Measurements from ENCODE around the gene PSMF1.
A peak's percentile ranks its signal among the peaks of the same experiment; 100 is the strongest.

PSMF1 gene

GRCh38 chr20:1165521-1165920 lies 47.1 kb downstream of the PSMF1 start:
- Mint-ChIP-seq H3K27me3 (ENCODE audit: low read depth) (no peaks in the 10 kb centered on the region), H3K36me3 (ENCODE audit: low read depth) (peaks cover 66% of the 10 kb centered on the region), H3K4me3 (no peak overlapping the region)

GRCh38 chr20:1165941-1166340 lies 47.5 kb downstream of the PSMF1 start:
- Mint-ChIP-seq H3K36me3 (ENCODE audit: low read depth) (peaks cover 63% of the 10 kb centered on the region), H3K4me3 (no peak overlapping the region), H3K27me3 (ENCODE audit: low read depth) (no peaks in the 10 kb centered on the region), H3K9me3 (no peaks in the 10 kb centered on the region), H3K4me1 (ENCODE audit: low read depth) (no peaks in the 10 kb centered on the region), H3K27ac (no peak overlapping the region)

More at GRCh38 chr20:1165521-1165920, 47.1 kb downstream of the PSMF1 start:
- Mint-ChIP-seq H3K27ac (no peak overlapping the region), H3K4me1 (ENCODE audit: low read depth) (no peaks in the 10 kb centered on the region), H3K9me3 (no peaks in the 10 kb centered on the region)

DNA sequence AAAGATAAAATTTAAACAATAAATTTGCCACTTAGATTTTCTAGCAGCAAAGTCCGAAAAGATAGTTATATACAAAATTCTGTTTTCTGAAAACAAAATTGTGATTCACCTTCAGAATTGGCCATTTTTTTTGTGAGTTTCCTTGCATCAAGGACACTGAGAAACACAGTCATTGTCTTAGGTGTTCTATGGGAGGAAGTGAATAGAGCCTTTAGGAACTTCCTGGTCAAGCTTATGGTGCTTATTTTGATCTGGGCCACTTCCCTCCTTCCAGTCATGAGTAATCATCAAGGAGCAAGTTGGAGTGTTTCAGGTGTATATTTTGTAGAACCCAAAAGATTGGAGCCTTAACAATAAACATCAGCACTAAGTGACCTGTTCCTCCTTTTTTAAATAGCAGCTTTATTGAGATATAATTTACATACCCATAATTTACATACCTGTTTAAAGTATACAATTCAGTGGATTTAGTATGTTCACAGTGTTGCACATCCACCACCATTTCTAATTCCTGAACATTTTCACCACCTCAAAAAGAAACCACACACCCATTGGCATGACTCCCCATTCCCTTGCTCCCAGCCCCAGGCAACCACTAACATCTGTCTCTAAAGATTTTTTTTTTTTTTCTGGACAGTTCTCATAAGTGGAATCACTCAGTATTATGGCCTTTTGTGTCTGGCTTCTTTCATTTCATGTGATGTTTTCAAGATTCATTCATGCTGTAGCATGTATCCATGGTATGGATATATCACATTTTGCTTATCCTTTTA lies 48.7 kb downstream of the PSMF1 start:
- H3K27me3 Mint-ChIP-seq (ENCODE audit: low read depth), result no peaks in the 10 kb centered on the region
- H3K4me1 Mint-ChIP-seq (ENCODE audit: low read depth), result no peaks in the 10 kb centered on the region
- peaks cover 66% of the 10 kb centered on the region for H3K36me3 Mint-ChIP-seq (ENCODE audit: low read depth)
- no peaks in the 10 kb centered on the region for H3K9me3 Mint-ChIP-seq
- no peak overlapping the region for H3K27ac Mint-ChIP-seq
- no peak overlapping the region for H3K4me3 Mint-ChIP-seq

DNA sequence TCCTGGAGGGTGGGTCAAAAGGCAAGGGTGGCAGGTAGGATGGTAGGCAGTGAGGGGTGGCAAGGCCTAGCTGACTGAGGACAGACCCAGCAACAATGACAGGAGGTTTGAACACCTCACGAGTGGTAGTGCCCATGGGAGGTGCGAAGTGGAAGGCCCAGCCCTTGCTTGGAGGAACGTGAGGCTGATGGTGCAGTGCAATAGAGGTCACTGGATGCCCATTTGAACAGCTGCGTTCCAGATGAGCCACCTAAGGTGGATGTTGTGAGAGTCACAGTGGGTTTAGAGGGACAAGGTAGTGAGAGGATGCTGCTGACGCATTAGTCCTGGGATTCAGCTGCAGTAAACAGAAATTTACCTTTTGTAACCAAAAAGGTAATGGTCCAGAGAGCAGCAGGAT lies 50.8 kb downstream of the PSMF1 start:
- no peaks in the 10 kb centered on the region for H3K27me3 Mint-ChIP-seq (ENCODE audit: low read depth)
- H3K36me3 Mint-ChIP-seq (ENCODE audit: low read depth), result peaks cover 63% of the 10 kb centered on the region

DNA sequence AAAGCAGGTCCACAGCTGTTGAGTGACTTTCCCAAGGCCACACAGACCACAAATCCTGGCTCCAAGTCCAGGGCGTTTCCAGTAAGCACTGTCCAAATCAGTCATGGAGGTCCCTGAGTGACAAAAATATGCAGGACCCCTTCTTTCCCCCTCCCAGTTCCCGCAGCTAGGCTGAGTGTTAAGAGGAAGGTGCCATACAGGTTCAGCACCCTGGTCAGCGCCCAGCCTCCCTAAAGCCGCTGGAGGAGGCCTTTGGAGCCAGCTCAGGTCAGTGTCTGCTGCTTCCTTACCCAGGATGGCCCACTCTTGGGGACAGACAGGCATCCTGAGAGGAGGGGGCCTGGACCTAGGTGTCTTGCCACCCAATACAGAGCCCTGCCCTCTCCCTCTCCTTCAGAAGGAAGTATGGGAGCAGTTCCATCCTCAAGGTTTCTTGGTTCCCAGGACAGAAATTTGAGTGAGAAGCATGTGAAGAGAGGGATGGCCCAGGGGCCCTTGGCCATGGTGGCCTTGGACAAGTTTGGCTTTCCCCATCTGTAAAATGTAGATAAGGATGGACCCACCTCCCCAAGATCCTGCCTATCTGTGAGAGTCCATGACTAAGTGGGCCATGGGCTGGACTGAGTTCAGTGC lies 53.2 kb downstream of the PSMF1 start:
- no peaks in the 10 kb centered on the region for H3K27me3 Mint-ChIP-seq (ENCODE audit: low read depth)
- no peak overlapping the region for H3K4me3 Mint-ChIP-seq
- H3K36me3 Mint-ChIP-seq (ENCODE audit: low read depth), result peaks cover 48% of the 10 kb centered on the region
- no peak overlapping the region for H3K27ac Mint-ChIP-seq
- no peaks in the 10 kb centered on the region for H3K9me3 Mint-ChIP-seq
- no peaks in the 10 kb centered on the region for H3K4me1 Mint-ChIP-seq (ENCODE audit: low read depth)

More for the DNA sequence above, 50.8 kb downstream of the PSMF1 start:
- Mint-ChIP-seq H3K9me3 (no peaks in the 10 kb centered on the region), H3K4me1 (ENCODE audit: low read depth) (no peaks in the 10 kb centered on the region), H3K27ac (no peak overlapping the region), H3K4me3 (no peak overlapping the region)

- no peaks in the 10 kb centered on the region for H3K27me3 Mint-ChIP-seq (ENCODE audit: low read depth)
- no peaks in the 10 kb centered on the region for H3K4me1 Mint-ChIP-seq (ENCODE audit: low read depth)
- peaks cover 30% of the 10 kb centered on the region for H3K36me3 Mint-ChIP-seq (ENCODE audit: low read depth)
- H3K27ac Mint-ChIP-seq, result no peak overlapping the region
- H3K9me3 Mint-ChIP-seq, result no peaks in the 10 kb centered on the region
- H3K4me3 Mint-ChIP-seq, result no peak overlapping the region
Measured at GRCh38 chr20:1173698-1174097, 55.3 kb downstream of the PSMF1 start.

- Mint-ChIP-seq H3K4me1 (ENCODE audit: low read depth) (no peaks in the 10 kb centered on the region), H3K27ac (no peak overlapping the region), H3K27me3 (ENCODE audit: low read depth) (no peaks in the 10 kb centered on the region), H3K36me3 (ENCODE audit: low read depth) (peaks cover 24% of the 10 kb centered on the region), H3K9me3 (no peaks in the 10 kb centered on the region), H3K4me3 (no peak overlapping the region)
Measured at GRCh38 chr20:1174787-1175186, 56.4 kb downstream of the PSMF1 start.

DNA sequence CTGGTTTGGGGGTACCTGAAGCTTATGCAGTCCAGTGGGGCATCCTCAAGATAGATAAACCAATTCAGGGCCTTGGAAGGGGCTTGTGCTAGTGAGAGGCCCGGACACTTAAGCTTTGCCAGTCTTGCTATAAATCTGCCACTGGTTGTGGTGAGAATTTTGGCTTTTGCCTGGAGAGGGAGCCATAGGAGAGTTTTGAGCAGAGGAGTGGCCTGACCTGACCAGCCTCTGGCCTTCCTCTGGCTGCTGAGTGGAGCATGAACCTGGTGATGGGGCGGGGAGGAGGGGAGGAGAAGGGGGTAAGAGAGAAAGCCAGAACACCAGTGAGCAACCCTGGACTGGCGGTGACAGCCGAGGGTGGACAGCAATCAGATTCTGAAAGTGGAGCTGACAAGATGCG lies 59.3 kb downstream of the PSMF1 start:
- Mint-ChIP-seq H3K36me3 (ENCODE audit: low read depth) (peaks cover 9% of the 10 kb centered on the region), H3K27ac (no peak overlapping the region)

GRCh38 chr20:1178103-1178502 lies 59.7 kb downstream of the PSMF1 start:
- Mint-ChIP-seq H3K4me3 (no peak overlapping the region), H3K9me3 (no peaks in the 10 kb centered on the region), H3K36me3 (ENCODE audit: low read depth) (peaks cover 9% of the 10 kb centered on the region)

More for the DNA sequence above, 59.3 kb downstream of the PSMF1 start:
- Mint-ChIP-seq H3K27me3 (ENCODE audit: low read depth) (no peaks in the 10 kb centered on the region), H3K4me1 (ENCODE audit: low read depth) (no peaks in the 10 kb centered on the region), H3K4me3 (no peak overlapping the region), H3K9me3 (no peaks in the 10 kb centered on the region)

GRCh38 chr20:1178623-1179022 lies 60.2 kb downstream of the PSMF1 start:
- H3K27ac Mint-ChIP-seq, result no peak overlapping the region
- no peaks in the 10 kb centered on the region for H3K4me1 Mint-ChIP-seq (ENCODE audit: low read depth)

More at GRCh38 chr20:1178103-1178502, 59.7 kb downstream of the PSMF1 start:
- H3K27ac Mint-ChIP-seq, result no peak overlapping the region
- peaks cover 3% of the 10 kb centered on the region for H3K27me3 Mint-ChIP-seq (ENCODE audit: low read depth)
- H3K4me1 Mint-ChIP-seq (ENCODE audit: low read depth), result no peaks in the 10 kb centered on the region

GRCh38 chr20:1180949-1181348 lies 62.5 kb downstream of the PSMF1 start:
- H3K27me3 Mint-ChIP-seq (ENCODE audit: low read depth), result peaks cover 23% of the 10 kb centered on the region
- no peak overlapping the region for H3K27ac Mint-ChIP-seq
- peaks cover 8% of the 10 kb centered on the region for H3K4me1 Mint-ChIP-seq (ENCODE audit: low read depth)
- peaks cover 6% of the 10 kb centered on the region for H3K36me3 Mint-ChIP-seq (ENCODE audit: low read depth)
- no peak overlapping the region for H3K4me3 Mint-ChIP-seq
- H3K9me3 Mint-ChIP-seq, result no peaks in the 10 kb centered on the region

More at GRCh38 chr20:1178623-1179022, 60.2 kb downstream of the PSMF1 start:
- H3K4me3 Mint-ChIP-seq, result no peak overlapping the region
- peaks cover 9% of the 10 kb centered on the region for H3K36me3 Mint-ChIP-seq (ENCODE audit: low read depth)
- no peaks in the 10 kb centered on the region for H3K9me3 Mint-ChIP-seq
- peaks cover 9% of the 10 kb centered on the region for H3K27me3 Mint-ChIP-seq (ENCODE audit: low read depth)

DNA sequence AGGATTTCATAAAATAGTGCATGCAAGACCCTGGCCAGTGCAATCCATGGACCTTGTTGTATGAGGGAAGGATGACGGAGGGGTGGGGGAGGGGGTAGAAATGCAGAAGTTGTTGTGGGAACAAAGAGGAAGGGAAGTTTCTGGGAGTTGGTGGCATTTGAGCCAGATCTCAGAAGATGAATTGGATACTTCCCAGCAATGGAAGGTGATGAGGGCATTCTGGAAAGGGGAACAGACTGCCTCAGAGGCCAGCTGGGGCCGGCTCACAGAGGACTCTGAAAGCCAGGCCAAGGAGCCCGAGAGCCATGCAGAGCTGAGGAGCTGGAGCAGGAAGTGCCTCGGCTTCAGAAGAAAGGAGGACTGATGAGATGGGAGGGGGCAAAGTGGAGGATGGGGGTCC lies 63.7 kb downstream of the PSMF1 start:
- Mint-ChIP-seq H3K9me3 (no peaks in the 10 kb centered on the region), H3K4me3 (no peak overlapping the region), H3K4me1 (ENCODE audit: low read depth) (peaks cover 10% of the 10 kb centered on the region), H3K27ac (no peak overlapping the region), H3K27me3 (ENCODE audit: low read depth) (peaks cover 29% of the 10 kb centered on the region), H3K36me3 (ENCODE audit: low read depth) (no peaks in the 10 kb centered on the region)

GRCh38 chr20:1183153-1183552 lies 64.8 kb downstream of the PSMF1 start:
- no peaks in the 10 kb centered on the region for H3K36me3 Mint-ChIP-seq (ENCODE audit: low read depth)
- H3K4me3 Mint-ChIP-seq, result no peak overlapping the region
- peaks cover 29% of the 10 kb centered on the region for H3K27me3 Mint-ChIP-seq (ENCODE audit: low read depth)
- peaks cover 10% of the 10 kb centered on the region for H3K4me1 Mint-ChIP-seq (ENCODE audit: low read depth)
- H3K9me3 Mint-ChIP-seq, result no peaks in the 10 kb centered on the region
- H3K27ac Mint-ChIP-seq, result no peak overlapping the region

DNA sequence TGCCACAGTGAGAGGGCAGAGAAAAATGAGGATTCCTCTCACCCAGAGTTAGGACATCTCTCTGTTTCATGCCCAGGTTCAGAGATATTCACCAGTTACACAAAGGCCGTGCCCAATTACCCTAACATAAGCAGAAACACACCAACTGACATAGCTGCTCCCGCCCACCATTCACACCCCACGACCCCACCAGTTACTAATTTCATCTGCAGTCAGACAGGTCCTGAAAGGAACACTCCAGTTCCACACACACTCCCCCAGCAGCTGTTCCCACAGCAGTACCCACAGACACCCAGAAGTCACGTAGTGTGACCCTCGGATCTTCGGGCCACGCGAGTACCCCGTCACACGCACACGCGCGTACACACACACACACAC lies 65.8 kb downstream of the PSMF1 start:
- H3K36me3 Mint-ChIP-seq (ENCODE audit: low read depth), result no peaks in the 10 kb centered on the region
- no peak overlapping the region for H3K27ac Mint-ChIP-seq
- peaks cover 10% of the 10 kb centered on the region for H3K4me1 Mint-ChIP-seq (ENCODE audit: low read depth)
- peak overlapping the region; percentile 69 for H3K4me3 Mint-ChIP-seq
- H3K27me3 Mint-ChIP-seq (ENCODE audit: low read depth), result peaks cover 29% of the 10 kb centered on the region
- no peaks in the 10 kb centered on the region for H3K9me3 Mint-ChIP-seq

GRCh38 chr20:1184638-1185315 lies 66.4 kb downstream of the PSMF1 start, which contains the start of gene TMEM74B:
Gene TMEM74B, minus strand, starts transcription at chr20:1184981. Its CDS starts 1,180 bp downstream, at chr20:1183801.
- H3K27ac Mint-ChIP-seq, result no peak within 1 kb of the TSS
- H3K27me3 Mint-ChIP-seq (ENCODE audit: low read depth), result peaks cover 34% of the 10 kb centered on the region
- H3K36me3 Mint-ChIP-seq (ENCODE audit: low read depth), result no peaks in the 10 kb centered on the region
- H3K4me1 Mint-ChIP-seq (ENCODE audit: low read depth), result peaks cover 10% of the 10 kb centered on the region
- H3K4me3 Mint-ChIP-seq, result peak within 1 kb of the TSS; percentile 69
- H3K9me3 Mint-ChIP-seq, result no peaks in the 10 kb centered on the region

All from T-helper 1 cell treated with Interleukin-12 subunit alpha and Interleukin-12 subunit beta and Interleukin-4 antibody, amounts not matched to agents 30 μg/mL and 1 μg/mL, for 36 hours (primary cell).